HG02943 (cell line): ENCODE results near the gene CNOT6L.
A peak's percentile ranks its signal among the peaks of the same experiment; 100 is the strongest.

Experiments used
- ATAC-seq: cut with Tn5 transposase; IDR thresholded peaks from one replicate; pipeline ENCODE4 v1.9.1; 2021; ENCODE audit warnings: mild to moderate bottlenecking, low read depth, moderate library complexity; ENCODE audit not compliant: unreplicated experiment

The CNOT6L gene

DNA sequence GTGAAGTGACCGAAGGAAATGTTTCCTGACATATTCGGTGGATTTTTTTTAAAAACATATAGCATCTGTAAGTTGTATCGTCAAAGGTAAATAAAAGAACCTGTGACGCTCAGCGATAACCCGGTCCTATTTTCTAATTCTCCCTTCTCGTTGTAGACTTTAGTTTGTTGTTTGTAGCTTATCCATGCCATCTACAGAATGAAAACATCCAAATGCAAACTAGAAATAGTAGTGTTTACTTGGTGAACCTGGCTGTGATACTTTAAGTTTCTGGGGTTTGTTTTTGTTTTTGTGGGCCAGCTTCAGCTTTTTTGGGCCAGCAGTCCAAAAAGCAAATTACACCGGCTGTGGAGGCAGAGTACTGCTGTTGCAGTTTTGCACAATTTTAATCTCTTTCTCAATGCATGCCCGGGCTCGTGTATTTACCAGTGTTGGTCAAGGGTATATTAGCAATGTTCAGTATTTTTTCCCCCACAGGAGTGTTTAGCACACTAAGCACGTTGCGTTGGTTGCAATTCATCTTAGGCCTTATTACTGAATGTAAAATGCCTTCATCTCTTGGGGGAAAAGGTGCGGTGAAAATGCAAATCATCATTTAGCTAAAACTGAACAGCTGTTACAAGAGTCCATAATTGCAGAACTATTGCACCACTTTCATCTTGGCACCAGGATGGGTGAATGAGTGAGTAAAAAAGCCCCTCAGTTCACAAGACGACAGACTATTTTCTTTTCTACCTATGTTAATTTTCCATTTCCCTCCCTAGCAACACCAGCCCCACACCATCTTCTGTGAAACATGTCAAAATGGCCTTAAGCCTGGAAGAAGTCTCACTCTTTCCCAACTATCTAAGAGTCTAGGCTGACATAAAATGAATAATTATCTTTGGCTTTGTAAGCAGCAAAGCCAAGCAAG lies 1.7 kb upstream of the CNOT6L start:
- ATAC-seq = no peak

DNA sequence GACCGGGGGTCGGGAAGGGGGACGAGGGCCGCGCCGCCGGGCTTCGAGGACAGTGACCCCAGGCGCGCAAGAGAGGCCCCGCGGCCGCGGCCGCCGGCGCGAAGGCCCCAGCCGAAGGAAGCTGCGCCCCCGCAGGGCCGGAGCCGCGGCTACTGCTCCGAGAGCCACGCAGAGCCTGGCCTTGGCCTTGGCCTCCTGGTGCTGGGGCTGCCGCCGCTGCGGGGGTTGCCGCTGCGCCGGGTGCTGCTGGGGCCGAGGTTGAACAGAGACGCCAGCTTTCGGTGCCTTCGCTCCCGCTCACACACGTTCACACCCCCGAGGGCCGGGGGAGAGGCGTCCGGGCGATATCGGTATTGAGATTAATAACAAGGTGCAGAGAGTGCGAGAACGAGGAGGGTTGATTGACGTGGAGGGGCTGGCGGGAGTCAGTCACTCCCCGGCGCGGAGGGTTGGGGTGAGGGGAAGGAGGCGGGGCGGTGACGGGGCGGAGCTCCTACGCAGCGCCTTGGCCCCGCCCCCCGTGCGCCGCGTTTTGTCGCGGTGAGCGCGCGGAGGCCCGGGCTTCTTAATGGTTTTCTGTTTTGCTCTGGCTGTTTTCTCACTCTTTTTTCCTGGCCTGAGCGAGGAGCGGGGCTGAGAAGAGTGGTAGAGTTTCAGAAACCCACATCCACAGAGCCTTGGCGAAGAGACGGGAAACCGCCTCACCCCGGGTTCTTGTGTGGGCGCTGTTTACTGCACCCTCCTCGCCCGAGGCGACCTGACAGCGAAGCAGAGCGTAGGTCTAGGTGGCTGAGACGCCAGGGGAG lies 878 bp upstream of the CNOT6L start:
- ATAC-seq = peak; percentile 80

DNA sequence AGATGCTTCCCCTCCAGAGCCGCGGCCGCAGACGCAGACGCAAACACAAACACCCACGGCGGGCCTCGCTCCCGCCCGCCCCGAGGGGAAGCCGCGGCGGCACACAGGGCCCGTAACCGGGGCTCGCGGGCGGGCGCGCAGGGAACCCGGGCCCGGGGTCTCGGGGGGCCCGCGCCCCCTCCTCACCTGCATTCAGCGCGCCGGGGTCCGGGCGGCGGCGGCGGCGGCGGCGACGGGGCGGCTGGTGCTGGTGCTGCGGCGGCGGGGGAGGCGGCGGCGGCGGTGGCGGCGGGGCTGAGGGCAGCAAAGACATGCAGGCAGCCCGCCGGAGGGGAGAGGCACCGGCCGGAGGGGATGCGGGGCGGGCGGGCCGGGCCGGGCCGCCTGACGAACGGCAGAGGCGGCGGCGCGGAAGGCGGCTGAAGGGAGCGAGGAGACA lies 255 bp upstream of the CNOT6L start:
- ATAC-seq = peak; percentile 17

DNA sequence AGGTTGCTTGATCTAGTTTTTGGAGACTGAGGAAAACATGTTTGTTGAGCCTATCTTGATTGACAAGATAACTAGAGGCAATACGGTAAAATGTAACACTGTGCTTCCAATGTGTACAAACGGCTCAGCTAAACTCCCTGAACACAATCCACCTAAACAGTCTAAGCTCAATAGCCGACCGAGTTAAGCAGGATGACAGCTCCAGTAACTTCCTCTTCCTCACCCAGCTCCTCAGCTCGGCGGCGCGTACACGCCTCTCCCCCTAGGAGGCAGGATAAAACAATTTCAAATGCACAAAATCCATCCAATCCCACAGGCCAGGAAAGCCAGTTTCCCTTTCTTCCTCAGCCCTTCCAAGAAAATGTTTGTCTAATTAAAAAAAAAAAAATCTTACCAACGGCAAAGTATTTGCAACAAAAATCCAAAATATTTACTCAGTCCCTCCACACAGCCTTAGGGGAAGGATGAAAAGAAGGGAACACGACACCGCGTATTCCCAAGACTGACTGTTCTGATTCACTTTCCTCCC lies 1.0 kb downstream of the CNOT6L start:
- ATAC-seq = no peak

DNA sequence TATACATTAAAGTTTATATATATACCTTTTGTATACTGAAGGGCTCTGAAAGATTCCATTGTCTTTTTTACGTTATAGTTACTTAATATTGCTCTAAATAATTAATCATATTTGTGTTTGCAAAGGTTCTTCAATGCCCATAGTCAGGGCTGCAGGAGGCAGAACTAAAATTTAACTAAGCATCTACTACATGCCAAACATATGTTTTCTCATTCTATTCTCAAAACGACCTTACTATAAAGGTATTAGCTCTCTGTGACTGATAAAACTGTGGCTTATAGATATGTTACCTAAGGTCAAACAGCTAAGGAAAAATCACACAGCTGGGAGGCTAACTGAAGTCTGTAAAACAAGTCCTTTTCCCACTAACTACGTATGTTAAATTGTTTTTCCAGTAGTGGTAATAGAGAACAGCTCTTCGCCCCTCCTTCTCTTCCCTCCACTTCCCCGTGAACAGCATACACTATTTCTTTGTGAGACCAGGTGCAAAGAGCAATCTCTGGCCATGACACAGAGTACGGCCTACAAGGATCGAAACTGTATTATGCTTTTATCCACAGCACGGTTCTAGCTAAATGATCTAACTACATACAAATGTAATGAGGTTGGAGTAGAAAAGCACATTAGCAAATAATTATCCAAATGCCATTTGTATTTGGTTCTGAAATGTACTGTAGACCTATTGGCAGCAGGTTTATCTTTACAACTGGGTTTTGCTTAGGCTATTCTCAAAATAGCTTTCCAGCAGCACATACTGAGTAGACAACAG lies 1.7 kb downstream of the CNOT6L start:
- ATAC-seq = no peak

DNA sequence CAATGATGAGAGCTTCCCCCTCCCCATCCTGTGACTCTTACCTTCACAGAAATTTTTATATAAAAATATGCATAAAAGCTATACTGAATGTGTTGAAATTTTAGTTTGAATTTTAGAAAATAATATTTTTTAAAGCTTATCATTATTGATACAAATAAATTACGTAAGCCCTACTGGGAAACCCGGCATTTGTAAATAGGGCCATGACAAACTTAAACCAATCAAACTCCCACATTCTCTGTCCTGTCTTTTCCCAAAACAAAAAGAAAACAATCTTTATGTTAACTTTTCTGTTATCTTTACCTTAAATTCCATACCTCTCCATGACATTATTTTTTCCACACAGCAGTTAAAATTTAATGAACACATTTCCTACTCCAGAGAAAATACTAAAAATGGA lies 2.6 kb downstream of the CNOT6L start:
- ATAC-seq = no peak

DNA sequence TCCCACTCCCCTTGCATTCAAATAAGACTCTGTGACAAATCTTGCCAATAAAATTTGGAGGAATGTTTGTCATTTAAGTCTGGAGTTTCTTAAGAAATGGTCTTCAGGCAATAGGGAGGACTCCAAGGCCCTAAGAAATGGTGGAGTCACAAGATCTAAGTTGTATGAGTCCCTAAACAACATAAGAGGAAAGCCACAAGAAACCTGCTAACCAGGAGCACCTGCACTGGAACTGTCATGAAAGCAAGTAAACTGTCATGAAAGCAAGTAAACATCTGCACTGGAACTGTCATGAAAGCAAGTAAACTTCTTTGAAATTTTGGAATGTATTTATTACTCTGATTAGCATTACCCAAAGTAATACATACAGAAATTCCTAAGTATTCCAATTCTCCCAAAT lies 3.5 kb downstream of the CNOT6L start:
- ATAC-seq = no peak

DNA sequence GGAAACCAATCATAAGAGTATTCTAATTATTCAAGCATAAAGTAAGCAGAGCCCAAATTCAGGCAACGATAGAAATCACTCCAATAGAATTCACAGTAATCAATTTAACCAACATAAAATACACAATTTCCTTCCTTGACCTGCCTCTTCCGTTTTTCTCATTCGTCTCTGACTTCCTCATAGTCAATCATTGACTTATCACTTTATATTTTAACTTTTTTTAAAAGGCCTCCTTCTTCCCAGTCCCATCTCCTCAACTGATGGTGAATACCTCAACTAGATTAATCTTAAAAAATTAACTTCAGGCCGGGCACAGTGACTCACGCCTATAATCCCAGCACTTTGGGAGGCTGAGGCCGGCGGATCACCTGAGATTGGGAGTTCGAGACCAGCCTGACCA lies 13.3 kb downstream of the CNOT6L start:
- ATAC-seq = no peak

DNA sequence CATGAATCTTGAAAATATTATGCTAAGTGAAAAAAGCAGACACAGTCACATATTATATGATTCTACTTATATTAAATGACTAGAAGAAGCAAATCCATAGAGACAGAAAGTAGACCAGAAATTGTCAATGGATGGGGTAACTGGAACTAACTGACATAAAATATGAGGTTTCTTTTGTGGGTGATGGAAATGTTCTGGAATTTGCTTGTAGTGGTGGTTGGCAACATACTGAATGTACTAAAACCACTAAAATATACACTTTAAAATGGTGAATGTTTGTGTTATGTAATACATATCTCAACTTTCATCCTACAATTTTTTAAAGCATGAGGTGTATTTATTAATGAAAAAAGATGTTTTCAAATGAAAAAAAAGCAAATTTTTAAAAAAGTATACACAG lies 14.7 kb downstream of the CNOT6L start:
- no peak for ATAC-seq

DNA sequence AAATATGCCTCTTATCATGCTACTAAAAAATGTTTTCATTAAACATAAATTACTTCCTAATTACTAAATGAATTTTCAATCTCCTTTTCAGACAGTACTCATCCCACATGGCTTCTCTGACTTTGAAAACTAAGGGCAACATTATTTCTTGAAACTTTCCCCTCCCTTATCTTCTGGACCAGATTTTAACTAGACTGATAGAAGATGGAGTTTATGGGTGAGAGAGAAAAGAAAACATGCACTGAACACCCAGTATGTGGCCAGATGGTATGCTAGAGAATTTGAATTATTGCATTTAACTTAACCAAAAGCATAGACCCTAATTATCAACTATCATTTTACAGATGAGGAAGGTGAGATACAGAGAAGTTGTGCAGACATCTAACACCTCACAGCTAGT lies 16.8 kb downstream of the CNOT6L start:
- no peak for ATAC-seq

DNA sequence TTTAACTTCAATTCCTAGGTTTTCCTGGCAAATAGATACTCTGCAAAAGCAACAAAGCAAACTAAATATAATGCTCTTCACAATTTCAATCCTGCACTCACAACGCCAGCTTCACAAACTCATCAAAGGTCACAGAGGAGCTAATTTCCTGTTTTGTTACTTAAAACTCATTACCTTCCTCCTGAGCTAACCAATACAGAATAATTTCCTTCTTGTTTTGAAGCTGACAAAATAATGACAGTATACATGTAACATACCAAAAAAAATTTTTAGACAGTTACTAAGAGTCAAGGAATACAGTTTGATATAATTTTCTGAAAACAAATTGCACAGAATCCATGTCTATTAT lies 17.9 kb downstream of the CNOT6L start:
- ATAC-seq = no peak

DNA sequence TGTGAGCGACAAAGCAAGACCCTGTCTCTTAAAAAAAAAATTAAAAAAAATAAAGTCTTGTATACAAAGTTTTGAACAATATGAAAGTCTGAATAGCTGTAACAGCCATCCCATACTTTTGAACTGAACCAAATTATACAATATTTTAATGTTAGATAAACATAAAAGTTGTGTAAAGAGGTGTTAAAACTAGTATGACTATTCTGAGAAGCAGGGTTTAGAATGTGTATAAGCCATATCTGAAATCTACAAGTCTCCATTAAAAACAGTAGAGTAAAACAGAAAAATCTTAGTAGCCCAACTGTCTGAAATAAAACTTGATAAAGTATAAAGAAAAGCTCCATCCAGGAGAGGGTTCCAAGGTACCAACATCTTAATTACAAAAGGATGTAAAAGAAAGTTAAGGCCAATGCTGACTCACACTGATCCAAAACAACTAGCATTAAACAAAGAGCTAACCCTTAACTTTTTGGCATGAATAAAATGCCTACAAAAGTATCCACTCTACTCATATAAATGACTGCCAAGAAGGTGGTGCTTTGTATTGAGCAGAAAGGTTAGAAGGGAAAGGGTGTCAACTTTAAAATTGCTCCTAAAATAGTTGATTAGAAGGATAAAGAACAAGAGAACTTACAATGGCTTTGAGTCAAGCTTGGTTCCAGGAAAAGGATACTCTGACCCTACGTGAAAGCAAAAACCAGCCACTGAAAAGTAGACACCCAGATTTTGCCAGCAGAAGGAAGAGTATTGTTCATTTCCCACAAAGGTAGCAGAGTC lies 18.5 kb downstream of the CNOT6L start:
- ATAC-seq = no peak

DNA sequence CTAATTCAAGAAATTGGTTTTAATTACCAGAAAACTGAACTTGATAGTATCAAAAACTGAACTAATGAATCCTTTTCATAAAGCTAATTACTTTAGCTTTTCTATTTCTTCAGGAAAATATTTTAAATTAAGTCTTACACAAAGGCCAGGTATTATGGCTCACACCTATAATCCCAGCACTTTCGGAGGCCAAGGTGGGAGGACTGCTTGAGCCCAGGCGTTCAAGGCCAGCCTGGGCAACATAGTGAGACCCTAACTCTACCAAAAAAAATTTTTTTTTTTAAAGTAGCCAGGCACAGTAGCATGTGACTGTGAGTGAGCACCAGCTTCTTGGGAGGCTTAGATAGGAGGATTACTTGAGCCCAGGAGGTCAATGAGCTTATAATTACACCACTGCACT lies 19.1 kb downstream of the CNOT6L start:
- no peak for ATAC-seq

DNA sequence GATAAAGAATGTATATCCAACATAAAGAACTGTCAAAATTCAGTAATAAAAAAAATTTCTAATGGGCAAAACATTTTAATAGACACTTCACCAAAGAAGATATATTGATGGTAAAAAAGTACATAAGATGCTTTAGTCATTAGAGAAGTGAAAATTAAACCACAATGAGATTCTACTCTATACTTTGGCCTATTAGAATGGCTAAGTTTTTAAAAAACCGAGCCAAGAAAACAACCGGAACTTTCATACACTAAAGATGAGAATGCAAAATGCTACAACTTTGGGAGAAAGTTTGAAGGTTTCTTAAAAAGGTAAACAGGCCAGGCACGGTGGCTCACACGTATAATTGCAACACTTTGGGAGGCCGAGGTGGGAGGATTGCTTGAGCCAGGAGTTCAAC lies 20.8 kb downstream of the CNOT6L start:
- ATAC-seq = no peak

DNA sequence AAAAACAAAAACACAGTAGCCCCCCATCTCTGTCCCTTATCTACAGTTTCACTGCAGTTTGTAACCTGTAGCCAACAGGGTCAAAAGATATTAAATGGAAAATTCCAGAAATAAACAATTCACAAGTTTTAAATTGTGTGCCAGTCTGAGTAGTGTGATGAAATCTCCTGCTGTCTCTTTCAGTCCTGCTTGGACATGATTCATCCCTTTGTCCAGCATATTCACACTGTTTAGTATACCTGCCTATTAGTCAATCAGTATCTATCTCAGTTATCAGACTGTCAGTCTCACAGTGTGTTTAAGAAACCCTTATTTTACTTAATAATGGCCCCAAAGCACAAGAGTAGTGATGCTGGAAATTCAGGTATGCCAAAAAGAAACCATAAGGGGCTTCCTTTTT lies 21.9 kb downstream of the CNOT6L start:
- no peak for ATAC-seq

DNA sequence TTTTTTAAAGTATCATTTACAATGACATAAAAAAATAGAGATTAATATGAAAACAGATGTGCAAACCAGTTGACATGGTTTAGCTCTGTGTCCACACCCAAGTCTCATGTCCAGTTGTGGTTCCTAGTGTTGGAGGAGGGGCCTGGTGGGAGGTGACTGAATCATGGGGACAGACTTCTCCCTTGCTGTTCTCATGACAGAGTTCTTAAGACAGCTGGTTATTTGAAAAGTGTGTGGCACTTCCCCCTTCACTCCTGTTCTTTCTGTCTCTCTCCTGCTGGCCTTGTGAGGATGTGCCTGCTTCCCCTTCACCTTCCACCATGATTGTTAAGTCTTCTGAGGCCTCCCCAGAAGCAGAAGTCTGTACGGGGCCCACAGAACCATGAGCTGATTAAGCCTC lies 23.8 kb downstream of the CNOT6L start:
- no peak for ATAC-seq

DNA sequence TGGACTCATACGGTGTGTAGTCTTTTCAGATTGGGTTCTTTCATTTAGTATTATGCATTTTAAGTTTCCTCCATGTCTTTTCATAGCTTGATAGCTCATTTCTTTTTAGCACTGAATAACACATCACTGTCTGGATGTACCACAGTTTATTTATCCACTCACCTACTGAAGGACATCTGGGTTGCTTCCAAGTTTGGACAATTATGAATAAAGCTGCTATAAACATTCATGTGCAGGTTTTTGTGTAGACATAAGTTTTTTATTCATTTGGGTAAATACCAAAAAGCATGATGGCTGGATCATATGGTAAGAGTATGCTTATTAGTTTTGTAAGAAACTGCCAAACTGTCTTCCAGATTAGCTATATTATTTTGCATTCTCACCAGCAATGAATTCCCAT lies 29.0 kb downstream of the CNOT6L start:
- ATAC-seq = no peak

DNA sequence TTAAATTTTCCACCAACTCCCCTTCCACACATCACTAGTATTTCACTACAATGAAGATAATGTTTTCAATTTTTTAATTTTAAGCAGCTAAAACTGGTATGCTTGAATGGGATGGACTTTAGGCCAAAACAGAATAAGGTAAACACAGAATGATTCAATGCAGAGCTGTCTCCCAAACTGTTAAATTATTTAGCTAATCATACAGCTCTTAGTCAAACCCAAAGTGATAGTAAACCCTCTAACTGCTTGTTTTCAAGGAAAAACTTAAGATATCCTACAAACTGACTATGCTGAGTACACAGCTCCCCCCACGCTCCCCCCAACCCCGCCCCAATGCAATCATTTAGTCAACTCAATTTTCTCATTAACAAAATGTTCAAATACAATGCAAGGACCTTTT lies 30.2 kb downstream of the CNOT6L start:
- no peak for ATAC-seq

DNA sequence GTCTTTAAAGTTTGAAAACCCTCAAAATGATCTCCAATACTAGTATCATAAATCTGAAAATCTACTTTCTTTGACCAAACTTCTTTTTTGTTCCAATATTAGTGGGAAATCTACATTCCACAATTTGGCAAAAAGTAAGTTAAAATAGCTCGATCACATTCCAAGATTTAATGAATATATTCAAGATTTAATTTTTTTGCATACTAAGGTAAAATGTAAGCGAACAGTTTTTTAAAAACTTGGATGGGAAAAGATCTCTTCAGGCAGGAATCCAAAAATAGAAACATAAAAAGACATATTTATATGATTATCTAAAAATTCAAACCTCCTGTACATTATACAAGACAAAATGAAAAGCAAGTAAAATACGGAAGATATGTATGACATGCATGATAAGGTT lies 31.2 kb downstream of the CNOT6L start:
- ATAC-seq = no peak

DNA sequence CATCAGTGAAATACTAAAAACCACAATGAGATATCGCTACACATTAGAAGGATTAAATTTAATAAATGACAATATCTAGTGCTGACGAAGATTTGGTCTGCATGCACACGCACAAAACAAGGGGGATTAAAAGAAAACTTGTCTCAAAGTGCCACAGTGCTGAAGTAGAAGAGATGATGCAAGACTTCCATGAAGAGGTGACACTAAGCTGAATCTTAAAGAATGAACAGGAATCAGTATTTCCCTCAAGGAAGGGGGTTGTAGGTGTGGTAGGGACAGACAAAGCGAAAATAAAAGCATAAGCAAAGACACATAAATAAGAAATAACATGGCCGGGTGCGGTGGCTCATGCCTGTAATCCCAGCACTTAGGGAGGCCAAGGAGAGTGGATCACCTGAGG lies 33.5 kb downstream of the CNOT6L start:
- no peak for ATAC-seq
